ENCODE results near the gene DBT.

DNA sequence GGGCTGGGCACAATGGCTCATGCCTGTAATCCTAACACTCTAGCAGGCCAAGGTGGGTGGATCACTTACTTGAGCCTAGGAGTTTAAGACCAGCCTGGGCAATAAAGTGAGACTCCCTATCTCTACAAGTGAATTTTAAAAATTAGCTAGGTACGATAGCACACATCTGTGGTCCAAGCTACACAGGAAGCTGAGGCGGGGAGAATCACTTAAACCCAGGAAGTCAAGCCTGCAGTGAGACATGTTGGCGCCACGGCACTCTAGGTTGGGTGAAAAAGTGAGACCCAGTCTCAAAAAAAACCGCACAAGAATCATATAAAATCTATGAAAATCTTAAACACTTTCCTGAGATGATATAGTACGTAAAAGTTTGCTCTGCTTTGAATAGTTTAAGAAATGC is 30.2 kb downstream of the DBT start:
- no peak for TF ChIP-seq EP300 (IDR thresholded peaks at IDR 0.05; ENCODE audit: borderline replicate concordance in 1 of 2, low read depth in 1 of 2, low read length in 1 of 2)
- TF ChIP-seq SMC3 (IDR thresholded peaks at IDR 0.05; ENCODE audit: low read depth, low read length): no peak
- TF ChIP-seq MAX (IDR thresholded peaks at IDR 0.05; ENCODE audit: low read depth): no peak
- TF ChIP-seq, protein P1, sequence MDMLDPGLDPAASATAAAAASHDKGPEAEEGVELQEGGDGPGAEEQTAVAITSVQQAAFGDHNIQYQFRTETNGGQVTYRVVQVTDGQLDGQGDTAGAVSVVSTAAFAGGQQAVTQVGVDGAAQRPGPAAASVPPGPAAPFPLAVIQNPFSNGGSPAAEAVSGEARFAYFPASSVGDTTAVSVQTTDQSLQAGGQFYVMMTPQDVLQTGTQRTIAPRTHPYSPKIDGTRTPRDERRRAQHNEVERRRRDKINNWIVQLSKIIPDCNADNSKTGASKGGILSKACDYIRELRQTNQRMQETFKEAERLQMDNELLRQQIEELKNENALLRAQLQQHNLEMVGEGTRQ (IDR thresholded peaks at IDR 0.05; ENCODE audit: borderline replicate concordance, low read depth, low read length): no peak
- TF ChIP-seq, protein P2, sequence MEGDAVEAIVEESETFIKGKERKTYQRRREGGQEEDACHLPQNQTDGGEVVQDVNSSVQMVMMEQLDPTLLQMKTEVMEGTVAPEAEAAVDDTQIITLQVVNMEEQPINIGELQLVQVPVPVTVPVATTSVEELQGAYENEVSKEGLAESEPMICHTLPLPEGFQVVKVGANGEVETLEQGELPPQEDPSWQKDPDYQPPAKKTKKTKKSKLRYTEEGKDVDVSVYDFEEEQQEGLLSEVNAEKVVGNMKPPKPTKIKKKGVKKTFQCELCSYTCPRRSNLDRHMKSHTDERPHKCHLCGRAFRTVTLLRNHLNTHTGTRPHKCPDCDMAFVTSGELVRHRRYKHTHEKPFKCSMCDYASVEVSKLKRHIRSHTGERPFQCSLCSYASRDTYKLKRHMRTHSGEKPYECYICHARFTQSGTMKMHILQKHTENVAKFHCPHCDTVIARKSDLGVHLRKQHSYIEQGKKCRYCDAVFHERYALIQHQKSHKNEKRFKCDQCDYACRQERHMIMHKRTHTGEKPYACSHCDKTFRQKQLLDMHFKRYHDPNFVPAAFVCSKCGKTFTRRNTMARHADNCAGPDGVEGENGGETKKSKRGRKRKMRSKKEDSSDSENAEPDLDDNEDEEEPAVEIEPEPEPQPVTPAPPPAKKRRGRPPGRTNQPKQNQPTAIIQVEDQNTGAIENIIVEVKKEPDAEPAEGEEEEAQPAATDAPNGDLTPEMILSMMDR (IDR thresholded peaks at IDR 0.05): no peak

Data from SK-N-SH (cell line).